Measurements from ENCODE around the gene LEAP2. TPM values are rescaled to one million over a fixed set of nuclear protein-coding genes. Genes with fewer than 3 reads are reported as not detected.

LEAP2 gene
- total and polyA plus RNA-seq, 10 of the 15 experiments (the other 5 are each of a cell fraction or from before 2014, with no cell fraction given): 1.9 to 8.8 (median 2.3) TPM

- TF ChIP-seq CEBPZ (IDR thresholded peaks at IDR 0.05; ENCODE audit: low read depth, low read length): no peak
- no peak for TF ChIP-seq SMC3 (IDR thresholded peaks at IDR 0.05; ENCODE audit: borderline replicate concordance, low read length)
- no peak for TF ChIP-seq NR2C1 (IDR thresholded peaks at IDR 0.05)
Measured at GRCh38 chr5:132872788-132873118, 715 bp upstream of the LEAP2 start (continued).

GRCh38 chr5:132873930-132874271, 433 bp downstream of the LEAP2 start:
- Histone ChIP-seq H4K20me1 (ENCODE audit: control insufficient read depth, insufficient read depth) (no peaks in the 10 kb centered on the region), H3K4me2 (ENCODE audit: control insufficient read depth, insufficient read depth) (no peak overlapping the region), H3K9ac (ENCODE audit: control insufficient read depth, insufficient read depth, low read length) (no peak overlapping the region), H3K9me3 (replicated peaks; ENCODE audit: control insufficient read depth, insufficient read depth, low read length) (no peaks in the 10 kb centered on the region), H3K4me3 (no peak overlapping the region), H3K79me2 (ENCODE audit: control insufficient read depth, insufficient read depth, low read length) (no peaks in the 10 kb centered on the region), H3K4me1 (ENCODE audit: control insufficient read depth, insufficient read depth, low read length) (no peaks in the 10 kb centered on the region), H3K36me3 (ENCODE audit: control insufficient read depth in 2 of 2, insufficient read depth in 2 of 2, low read length in 1 of 2) (peaks cover 3 to 9% of the 10 kb centered on the region in 2 experiments), H3K27ac (ENCODE audit: control insufficient read depth, insufficient read depth) (no peak overlapping the region), H2AFZ (ENCODE audit: control insufficient read depth, low read depth, low read length) (no peak overlapping the region), H3K27me3 (replicated peaks in 1 of 2; ENCODE audit: control insufficient read depth in 2 of 2, insufficient read depth in 2 of 2, low read length in 1 of 2) (no peaks in the 10 kb centered on the region)
- 96% methylated on average over 3 of the region's 3 CpGs for WGBS (ENCODE audit: insufficient coverage, insufficient replicate concordance, low lambda C conversion rate, missing lambda C conversion rate)
- in situ Hi-C loops (cut with MboI) (no loop called here), intact Hi-C loops (cut with micrococcal nuclease; ENCODE audit: unreplicated experiment) (no loop called here)
- POLR2A ChIA-PET: no interaction called here
- SMC1A ChIA-PET (ENCODE audit: uncharacterized antibody, unreplicated experiment): interaction anchor here (1.2 to 2.6 kb wide), 2 partner anchors 9 to 11 kb away, joined by 3 to 10 read pairs; no protein-coding TSS in a partner anchor
- CTCF ChIA-PET: interaction anchor here (1.3 to 2.1 kb wide), 2 partner anchors 10 kb away, joined by 3 to 7 read pairs; no protein-coding TSS in a partner anchor
- RAD21 ChIA-PET (ENCODE audit: unreplicated experiment): no interaction called here
- ATAC-seq (no peak), DNase-seq (ENCODE audit: low read depth, low spot score) (no peak), FAIRE-seq (no peak)
- BruUV-seq (replicated peaks): no TSS peak
- no peak for TF ChIP-seq RFX5 (IDR thresholded peaks at IDR 0.05; ENCODE audit: low read depth, low read length)
- TF ChIP-seq BCL11A (IDR thresholded peaks at IDR 0.05; ENCODE audit: low read depth, low read length): no peak
- TF ChIP-seq TCF7 (IDR thresholded peaks at IDR 0.05; ENCODE audit: borderline replicate concordance): no peak
- TF ChIP-seq MEF2B (IDR thresholded peaks at IDR 0.05; ENCODE audit: partially characterized antibody, poor library complexity, severe bottlenecking): no peak
- TF ChIP-seq TARDBP (IDR thresholded peaks at IDR 0.05; ENCODE audit: borderline replicate concordance): no peak
- no peak for TF ChIP-seq IRF3 (IDR thresholded peaks at IDR 0.05)
- no peak for TF ChIP-seq SMC3 (IDR thresholded peaks at IDR 0.05; ENCODE audit: borderline replicate concordance, low read length)
- TF ChIP-seq STAT1 (conservative IDR thresholded peaks at IDR 0.05): no peak
- TF ChIP-seq CBFB (IDR thresholded peaks at IDR 0.05; ENCODE audit: low read depth): no peak
- no peak for TF ChIP-seq ZZZ3 (IDR thresholded peaks at IDR 0.05; ENCODE audit: control insufficient read depth, insufficient read length, low read depth)
- no peak for TF ChIP-seq FOXM1 (IDR thresholded peaks at IDR 0.05; ENCODE audit: low read depth, low read length)
- TF ChIP-seq EZH2 (IDR thresholded peaks at IDR 0.05; ENCODE audit: borderline replicate concordance, control insufficient read depth, low read depth, low read length): no peak
- TF ChIP-seq CREM (IDR thresholded peaks at IDR 0.05; ENCODE audit: low read depth): no peak
- TF ChIP-seq CREB1 (IDR thresholded peaks at IDR 0.05; ENCODE audit: low read depth): no peak
- TF ChIP-seq CEBPZ (IDR thresholded peaks at IDR 0.05; ENCODE audit: low read depth, low read length): no peak
- no peak for TF ChIP-seq RUNX3 (IDR thresholded peaks at IDR 0.05; ENCODE audit: low read length)
- no peak for TF ChIP-seq HDAC2 (IDR thresholded peaks at IDR 0.05)

Measured in GM12878 (cell line).